NOMO-1 (cell line): ENCODE results near the gene PDAP1.

Experiments
- DNase-seq, 2 experiments: peaks; one replicate each; lab custom pipeline; 2025; ENCODE audit not compliant: unreplicated experiment in 2 of 2; lab: John Stamatoyannopoulos, UW

PDAP1 gene

GRCh38 chr7:99428972-99429566 is 20.7 kb upstream of the PDAP1 start:
- no peak for DNase-seq

- DNase-seq = no peak
Observed at GRCh38 chr7:99424932-99425730, 16.7 kb upstream of the PDAP1 start.

- DNase-seq = no peak
Observed at GRCh38 chr7:99422625-99423024, 14.2 kb upstream of the PDAP1 start.

DNA sequence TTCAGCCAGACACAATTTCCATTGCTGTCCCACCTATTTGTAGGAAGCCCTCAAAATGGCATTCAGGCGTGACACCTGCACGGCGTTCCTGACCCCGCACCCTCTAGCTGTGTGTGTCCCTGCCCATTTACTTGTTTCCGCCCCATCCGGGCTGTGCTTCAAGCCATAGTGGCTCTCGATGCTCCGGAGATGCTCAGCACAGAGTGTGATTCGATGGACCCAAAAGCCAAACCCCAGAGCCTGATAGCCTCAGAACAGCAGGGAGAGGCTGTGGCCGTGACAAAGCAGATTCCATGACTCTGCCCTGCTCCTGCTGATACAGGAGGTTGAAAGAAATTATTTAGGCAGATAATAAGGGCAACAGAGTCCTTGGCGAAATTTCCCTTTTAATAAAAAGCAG is 13.8 kb upstream of the PDAP1 start:
- no peak for DNase-seq

DNA sequence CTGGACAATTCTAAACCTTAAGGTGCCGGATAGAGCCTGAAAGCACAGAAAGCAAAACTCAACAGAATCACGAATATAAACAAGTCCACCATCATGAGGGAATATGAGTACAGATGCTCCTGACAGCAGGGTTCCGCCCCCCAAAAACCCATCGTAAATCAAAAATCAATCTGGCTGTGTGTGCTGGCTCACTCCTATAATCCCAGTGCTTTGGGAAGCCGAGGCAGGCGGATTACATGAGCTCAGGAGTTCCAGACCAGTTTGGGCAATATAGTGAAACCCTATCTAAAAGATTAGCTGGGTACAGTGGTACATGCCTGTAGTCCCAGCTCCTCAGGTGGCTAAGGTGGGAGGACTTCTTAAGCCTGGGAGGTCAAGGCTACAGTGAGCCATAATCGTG is 12.6 kb upstream of the PDAP1 start:
- DNase-seq = no peak

DNA sequence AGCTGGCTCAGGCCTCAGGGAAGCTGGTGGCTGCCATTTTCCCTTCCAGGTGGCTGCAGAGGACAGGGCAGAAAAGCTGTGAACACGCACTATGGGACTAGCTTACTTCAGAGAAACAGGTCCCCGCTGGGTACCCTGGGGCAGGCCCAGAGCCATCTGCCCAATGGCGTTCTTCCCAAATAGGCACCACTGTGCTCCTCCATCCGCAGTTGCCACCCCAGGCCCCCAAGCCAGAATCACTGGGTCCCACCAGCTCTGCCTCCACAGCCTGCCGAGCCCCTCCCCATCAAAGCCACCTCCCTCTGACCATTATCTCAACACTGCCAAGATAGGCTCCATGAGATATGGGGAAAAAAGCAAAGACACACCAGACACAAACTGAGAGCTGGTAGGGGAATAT is 11.8 kb upstream of the PDAP1 start:
- DNase-seq = no peak

DNA sequence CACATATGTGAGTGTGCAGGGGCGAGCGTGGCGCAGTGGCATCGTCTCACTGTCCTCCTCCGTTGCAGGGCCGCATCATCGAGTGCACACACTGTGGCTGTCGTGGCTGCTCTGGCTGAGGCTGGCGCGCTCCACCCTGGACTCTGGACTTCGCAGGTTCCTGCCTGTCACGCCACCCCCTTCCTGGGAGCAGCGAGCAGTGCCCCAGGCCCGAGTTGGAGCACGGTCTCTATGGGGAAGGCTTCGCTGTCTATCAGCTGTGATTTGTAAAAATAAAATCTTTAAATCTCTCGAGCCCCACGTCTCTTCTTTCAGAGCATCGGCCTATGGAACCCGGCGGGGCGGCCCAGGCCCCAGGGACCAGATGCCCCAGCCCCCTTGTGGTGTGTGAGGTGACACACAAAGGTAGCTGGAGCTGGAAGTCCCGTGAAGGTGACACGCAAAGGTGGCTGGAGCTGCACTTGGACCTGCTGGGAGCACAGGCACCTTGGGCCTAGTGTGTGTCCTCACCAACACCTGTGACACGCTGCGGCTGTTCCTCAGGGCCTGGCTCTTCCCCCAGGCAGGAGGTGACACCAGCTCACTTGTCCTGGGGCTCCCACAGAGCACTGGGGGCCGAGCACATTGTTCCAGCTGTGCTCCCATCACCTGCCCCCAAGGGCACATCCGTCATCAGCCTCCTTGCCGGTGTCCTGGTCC is 11.1 kb upstream of the PDAP1 start:
- DNase-seq = no peak

GRCh38 chr7:99418260-99418659 is 9.9 kb upstream of the PDAP1 start:
- DNase-seq = no peak

DNA sequence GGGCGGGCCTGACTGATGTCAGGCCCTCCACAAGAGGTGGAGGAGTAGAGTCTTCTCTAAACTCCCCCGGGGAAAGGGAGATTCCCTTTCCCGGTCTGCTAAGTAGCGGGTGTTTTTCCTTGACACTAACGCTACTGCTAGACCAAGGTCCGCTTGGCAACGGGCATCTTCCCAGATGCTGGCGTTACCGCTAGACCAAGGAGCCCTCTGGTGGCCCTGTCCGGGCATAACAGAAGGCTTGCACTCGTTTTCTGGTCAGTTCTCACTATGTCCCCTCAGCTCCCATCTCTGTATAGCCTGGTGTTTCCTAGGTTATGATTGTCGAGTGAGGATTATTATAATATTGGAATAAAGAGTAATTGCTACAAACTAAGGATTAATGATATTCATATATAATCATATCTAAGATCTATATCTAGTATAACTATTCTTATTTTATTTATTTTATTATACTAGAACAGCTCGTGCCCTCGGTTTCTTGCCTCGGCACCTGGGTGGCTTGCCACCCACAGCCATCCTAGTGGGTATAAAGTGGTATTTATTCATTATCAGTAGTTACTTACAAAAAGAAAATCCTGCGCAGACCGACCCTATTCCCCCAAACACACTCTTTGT is 7.2 kb upstream of the PDAP1 start:
- DNase-seq = peak in 1 of 2 experiments; percentile 20

DNA sequence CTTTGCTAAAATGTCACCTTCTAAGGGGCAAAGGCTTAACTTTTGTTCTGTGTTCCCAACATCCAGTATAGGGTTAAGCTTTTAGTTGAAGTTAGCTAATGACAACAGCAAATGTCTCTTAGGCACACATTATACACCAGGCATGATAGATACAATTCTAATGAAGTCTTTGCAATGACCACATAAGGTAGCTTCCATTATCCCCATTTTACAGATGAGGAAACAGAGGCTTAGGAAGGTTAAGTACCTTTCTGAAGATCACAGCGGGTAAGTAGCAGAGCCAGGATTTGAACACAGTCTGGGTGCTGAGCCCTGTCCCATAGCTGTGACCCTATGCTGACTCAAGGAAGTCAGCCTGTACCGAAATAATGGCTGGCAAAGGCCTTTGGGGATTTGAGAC is 2.2 kb upstream of the PDAP1 start:
- no peak for DNase-seq

DNA sequence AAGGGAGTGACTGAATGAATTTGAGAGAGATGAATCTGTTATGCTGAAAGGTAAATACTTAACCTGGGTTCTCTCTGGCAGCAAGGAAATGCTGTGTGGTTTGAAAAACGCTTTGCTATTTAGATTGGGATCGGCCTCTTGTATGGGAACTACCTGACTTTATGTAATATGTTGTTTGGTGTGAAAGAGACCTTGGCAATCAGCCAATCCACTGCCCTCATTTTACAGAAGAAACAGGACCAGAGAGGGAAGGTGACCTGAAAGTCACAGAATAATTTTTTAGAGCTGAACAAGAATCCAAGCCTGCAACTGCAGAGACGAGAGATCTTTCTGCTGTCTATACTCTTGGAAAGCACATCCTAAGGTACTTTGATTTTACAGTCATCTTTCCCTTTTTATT is 1.4 kb upstream of the PDAP1 start:
- no peak for DNase-seq

- DNase-seq = peak; percentile 47 to 55
Observed at GRCh38 chr7:99409192-99409572, 785 bp upstream of the PDAP1 start.

DNA sequence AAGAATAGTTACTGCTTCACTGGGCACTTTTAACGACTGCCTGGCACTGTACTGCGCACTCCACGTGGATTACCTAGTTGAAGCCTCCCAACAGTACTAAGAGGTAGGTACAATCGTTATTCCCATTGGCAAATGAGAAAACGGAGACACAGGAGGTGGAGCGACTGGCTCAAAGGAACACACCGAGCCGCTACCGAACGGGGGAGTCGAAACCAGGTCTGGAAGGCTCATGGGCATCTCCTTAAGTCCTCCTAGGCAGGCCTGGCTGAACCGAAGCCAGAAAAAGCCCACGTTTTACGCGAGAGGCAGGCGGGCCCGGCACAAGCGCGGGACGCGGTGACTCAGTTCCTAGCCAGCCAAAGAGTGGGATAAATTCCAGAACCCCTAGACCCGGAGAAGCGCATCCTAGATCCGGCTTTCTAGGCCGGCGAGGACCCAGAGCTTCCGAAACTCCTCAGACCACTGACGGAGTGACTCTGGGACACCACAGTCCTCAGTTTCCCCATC is 472 bp downstream of the PDAP1 start:
- no peak for DNase-seq

DNA sequence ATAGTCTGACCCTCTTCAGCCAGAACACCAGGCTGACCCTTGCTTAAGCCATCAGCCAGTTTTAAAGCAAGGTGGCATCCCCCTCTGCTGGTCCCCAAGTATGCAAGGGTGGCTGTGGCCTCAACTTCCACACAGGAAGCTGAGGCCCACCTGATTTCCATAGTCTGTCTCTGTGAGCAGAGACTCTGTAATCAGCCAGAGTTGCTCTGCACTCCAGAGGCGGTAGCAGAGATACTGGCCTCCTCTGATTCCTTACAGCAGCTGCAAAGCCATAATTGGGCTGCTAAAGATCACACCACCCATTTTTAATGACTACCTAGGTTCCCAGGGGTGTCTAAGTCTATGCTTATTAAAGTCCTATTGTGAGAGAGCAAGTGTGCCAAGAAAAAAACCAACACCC is 1.8 kb downstream of the PDAP1 start:
- no peak for DNase-seq

GRCh38 chr7:99404977-99405320 is 3.4 kb downstream of the PDAP1 start:
- no peak for DNase-seq

- DNase-seq = no peak
Observed at GRCh38 chr7:99404235-99404976, 4.0 kb downstream of the PDAP1 start.

DNA sequence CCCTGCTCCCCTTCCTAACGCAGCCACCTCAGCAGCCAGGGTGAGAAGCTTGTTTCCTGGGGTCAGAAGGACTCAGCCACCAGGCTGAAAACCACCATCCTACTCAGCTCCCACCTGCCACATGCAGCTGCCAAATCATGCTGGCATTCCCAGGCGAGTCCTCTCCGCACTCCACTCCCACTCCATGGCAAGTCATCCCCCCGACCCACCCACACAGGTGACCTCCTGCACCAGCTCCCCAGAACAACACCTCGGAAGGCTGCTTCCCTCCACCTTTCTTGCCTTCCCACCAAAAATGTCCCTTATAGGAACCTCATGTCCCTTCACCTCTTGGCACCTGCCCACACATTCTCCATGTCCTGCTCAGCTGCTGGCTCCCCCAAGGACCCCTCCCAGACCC is 4.6 kb downstream of the PDAP1 start:
- DNase-seq = no peak

DNA sequence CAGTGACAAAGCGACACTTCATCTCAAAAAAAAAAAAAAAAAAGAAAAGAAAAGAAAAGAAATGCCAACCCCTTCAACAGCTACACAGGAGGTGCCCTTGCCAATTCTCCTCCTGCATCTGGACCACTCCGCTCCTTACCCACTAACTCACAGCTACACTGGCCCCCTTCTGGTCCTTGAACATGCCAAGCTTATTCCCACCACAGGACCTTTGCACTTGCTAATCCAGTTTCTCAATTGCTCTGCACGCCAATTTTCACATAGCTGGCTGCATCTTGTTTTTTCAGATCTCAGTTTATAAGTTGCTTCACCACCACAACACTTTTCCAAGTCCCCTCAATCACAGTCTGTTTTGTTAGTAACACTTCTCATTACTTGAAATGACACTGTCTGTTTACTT is 5.5 kb downstream of the PDAP1 start:
- DNase-seq = no peak

GRCh38 chr7:99399597-99399996 is 8.8 kb downstream of the PDAP1 start:
- DNase-seq = no peak

GRCh38 chr7:99398891-99399445 is 9.4 kb downstream of the PDAP1 start:
- DNase-seq = no peak
